PC-3 (cell line): Measurements from ENCODE around the gene MARF1. TPM values are rescaled to one million over a fixed set of nuclear protein-coding genes. Genes with fewer than 3 reads are reported as not detected.

Experiments
- ATAC-seq: fragments of 200-7000 bp; cut with Tn5 transposase; 2 replicates; pipeline ENCODE4 v1.9.1; 2020; ENCODE audit warnings: mild to moderate bottlenecking, moderate library complexity
- BruUV-seq: library from RNA; stranded (reverse); fragments of 400-500 nt; replicated peaks from 2 replicates; lab custom pipeline; 2021; lab: Mats Ljungman, UMichigan
- CTCF ChIA-PET: fragments of 300-600 bp; sonication (Branson Sonifier 250); formaldehyde crosslinking; loops from one replicate; lab custom pipeline; 2022; ENCODE audit warnings: antibody characterized with exemption; lab: Charles Lee
- POLR2A ChIA-PET: fragments of 300-600 bp; sonication (Branson Sonifier 250); formaldehyde crosslinking; loops from one replicate; lab custom pipeline; 2022; ENCODE audit warnings: antibody characterized with exemption; ENCODE audit not compliant: unreplicated experiment; lab: Charles Lee
- DNase-seq: peaks from one replicate; pipeline ENCODE4 v3.0.0-alpha.2; 2015
- H2AFZ ChIP-seq: fragments of 300-600 bp; sonication (generic); 2 replicates; pipeline ENCODE4 v1.6.0; 2016; ENCODE audit warnings: antibody characterized with exemption, low read length
- H3F3A ChIP-seq: fragments of 300-600 bp; sonication (generic); one replicate; pipeline ENCODE4 v1.6.0; 2017; ENCODE audit warnings: antibody characterized with exemption, low read length, control low read depth, mild to moderate bottlenecking; ENCODE audit not compliant: unreplicated experiment
- H3K27ac ChIP-seq: fragments of 300-600 bp; sonication (generic); 2 replicates; pipeline ENCODE4 v1.5.1; 2016; ENCODE audit warnings: mild to moderate bottlenecking, low read length
- H3K27me3 ChIP-seq: fragments of 300-600 bp; sonication (generic); 2 replicates; pipeline ENCODE4 v1.6.1; 2016; ENCODE audit warnings: low read length, mixed read lengths
- H3K36me3 ChIP-seq: fragments of 300-600 bp; sonication (generic); 2 replicates; pipeline ENCODE4 v1.6.1; 2016; ENCODE audit warnings: low read depth, mixed run types, low read length, mixed read lengths
- H3K4me1 ChIP-seq: fragments of 300-600 bp; sonication (generic); 2 replicates; pipeline ENCODE4 v1.5.1; 2016; ENCODE audit warnings: low read length; ENCODE audit not compliant: insufficient read depth
- H3K4me2 ChIP-seq: fragments of 300-600 bp; sonication (generic); 2 replicates; pipeline ENCODE4 v1.6.0; 2016; ENCODE audit warnings: low read length
- H3K4me3 ChIP-seq: fragments of 300-600 bp; sonication (generic); 2 replicates; pipeline ENCODE4 v1.5.1; 2016; ENCODE audit warnings: mild to moderate bottlenecking, low read length, mixed read lengths
- H3K79me2 ChIP-seq: fragments of 300-600 bp; sonication (generic); 2 replicates; pipeline ENCODE4 v1.6.1; 2017; ENCODE audit warnings: low read length, mixed read lengths
- H3K9ac ChIP-seq: fragments of 300-600 bp; sonication (generic); 2 replicates; pipeline ENCODE4 v1.6.0; 2016; ENCODE audit warnings: mild to moderate bottlenecking, low read length
- H3K9me2 ChIP-seq: fragments of 300-600 bp; sonication (generic); replicated peaks from 2 replicates; pipeline ENCODE4 v1.6.1; 2016; ENCODE audit warnings: mixed run types, low read length, mixed read lengths
- H3K9me3 ChIP-seq: fragments of 300-600 bp; sonication (generic); 2 replicates; pipeline ENCODE4 v1.6.1; 2016; ENCODE audit warnings: low read length, mixed read lengths
- H4K20me1 ChIP-seq: fragments of 300-600 bp; sonication (generic); 2 replicates; pipeline ENCODE4 v1.6.1; 2016; ENCODE audit warnings: low read length, mixed read lengths
- EZH2 ChIP-seq: fragments of 300-600 bp; sonication (generic); IDR thresholded peaks from one replicate; pipeline ENCODE4 v1.6.1; 2017; ENCODE audit warnings: antibody characterized with exemption, mild to moderate bottlenecking, low read length; ENCODE audit not compliant: unreplicated experiment
- EZH2phosphoT487 ChIP-seq: fragments of 300-600 bp; sonication (generic); IDR thresholded peaks from 2 replicates; pipeline ENCODE4 v1.6.1; 2018; ENCODE audit warnings: mild to moderate bottlenecking, antibody characterized with exemption, low read length, borderline replicate concordance
- intact Hi-C: fragments of 100-400 bp; cut with micrococcal nuclease; formaldehyde crosslinking; loops from 2 replicates; pipeline ENCODE4 v1.9.0; 2023
- total RNA-seq: library from RNA; depleted of rRNA; stranded (reverse); fragments of >200 nt; gene quantifications from 2 replicates; pipeline ENCODE4 v1.2.3, GENCODE V29; 2014
- TF ChIP-seq, protein P1 (sequence below): fragments of 300-600 bp; sonication (generic); conservative IDR thresholded peaks from 2 replicates; pipeline ENCODE4 v1.5.1; 2017; ENCODE audit warnings: antibody characterized with exemption, low read depth, mild to moderate bottlenecking, low read length

MARF1 gene
- total RNA-seq, 1 experiment from 2014 or later: 6.7 TPM

- no peak for ATAC-seq
Observed at GRCh38 chr16:15567823-15568222, 75.1 kb downstream of the MARF1 start.

DNA sequence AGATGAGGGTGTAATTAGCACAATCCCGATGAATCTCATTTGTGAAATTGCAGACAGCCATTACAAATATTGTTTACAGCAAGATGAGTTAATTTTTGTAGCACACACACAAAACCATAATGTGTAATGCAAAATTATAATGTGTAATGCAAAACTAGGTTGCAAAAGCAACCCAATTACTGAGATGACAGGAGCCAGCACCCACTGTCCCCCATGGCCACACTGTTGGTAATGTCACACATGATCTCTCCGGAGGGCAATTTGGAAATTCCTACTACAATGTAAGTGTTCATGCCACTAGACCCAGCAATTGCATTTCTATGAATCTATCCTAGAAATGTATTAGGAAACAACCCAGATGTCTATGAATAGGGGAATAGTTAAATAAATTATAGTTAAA is 76.9 kb downstream of the MARF1 start:
- ChIA-PET POLR2A (no interaction called here), CTCF (no interaction called here)
- Histone ChIP-seq H3K9ac (no peak overlapping the region), H3K4me1 (no peaks in the 10 kb centered on the region), H3K4me3 (no peak overlapping the region), H3F3A (no peaks in the 10 kb centered on the region), H4K20me1 (no peaks in the 10 kb centered on the region), H3K9me3 (no peaks in the 10 kb centered on the region), H2AFZ (no peak overlapping the region), H3K4me2 (no peak overlapping the region), H3K79me2 (no peaks in the 10 kb centered on the region), H3K27ac (no peak overlapping the region), H3K9me2 (no peaks in the 10 kb centered on the region), H3K36me3 (no peaks in the 10 kb centered on the region), H3K27me3 (no peaks in the 10 kb centered on the region)
- ATAC-seq: no peak
- DNase-seq: no peak
- no TSS peak for BruUV-seq
- TF ChIP-seq, protein P1, sequence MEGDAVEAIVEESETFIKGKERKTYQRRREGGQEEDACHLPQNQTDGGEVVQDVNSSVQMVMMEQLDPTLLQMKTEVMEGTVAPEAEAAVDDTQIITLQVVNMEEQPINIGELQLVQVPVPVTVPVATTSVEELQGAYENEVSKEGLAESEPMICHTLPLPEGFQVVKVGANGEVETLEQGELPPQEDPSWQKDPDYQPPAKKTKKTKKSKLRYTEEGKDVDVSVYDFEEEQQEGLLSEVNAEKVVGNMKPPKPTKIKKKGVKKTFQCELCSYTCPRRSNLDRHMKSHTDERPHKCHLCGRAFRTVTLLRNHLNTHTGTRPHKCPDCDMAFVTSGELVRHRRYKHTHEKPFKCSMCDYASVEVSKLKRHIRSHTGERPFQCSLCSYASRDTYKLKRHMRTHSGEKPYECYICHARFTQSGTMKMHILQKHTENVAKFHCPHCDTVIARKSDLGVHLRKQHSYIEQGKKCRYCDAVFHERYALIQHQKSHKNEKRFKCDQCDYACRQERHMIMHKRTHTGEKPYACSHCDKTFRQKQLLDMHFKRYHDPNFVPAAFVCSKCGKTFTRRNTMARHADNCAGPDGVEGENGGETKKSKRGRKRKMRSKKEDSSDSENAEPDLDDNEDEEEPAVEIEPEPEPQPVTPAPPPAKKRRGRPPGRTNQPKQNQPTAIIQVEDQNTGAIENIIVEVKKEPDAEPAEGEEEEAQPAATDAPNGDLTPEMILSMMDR: no peak
- TF ChIP-seq EZH2 (no peak), EZH2phosphoT487 (no peak)
- intact Hi-C loops: no loop called here

More at GRCh38 chr16:15567823-15568222, 75.1 kb downstream of the MARF1 start:
- H3K9ac ChIP-seq: no peak overlapping the region
- peaks cover 12% of the 10 kb centered on the region for H3K4me1 ChIP-seq
- no peaks in the 10 kb centered on the region for H3K9me3 ChIP-seq
- H4K20me1 ChIP-seq: no peaks in the 10 kb centered on the region
- no peaks in the 10 kb centered on the region for H3K9me2 ChIP-seq
- ChIA-PET CTCF (no interaction called here), POLR2A (no interaction called here)
- H3K79me2 ChIP-seq: no peaks in the 10 kb centered on the region
- no peaks in the 10 kb centered on the region for H3F3A ChIP-seq
- intact Hi-C loops: no loop called here
- no peak overlapping the region for H3K4me2 ChIP-seq
- H3K27me3 ChIP-seq: no peaks in the 10 kb centered on the region
- TF ChIP-seq EZH2 (no peak), EZH2phosphoT487 (no peak)
- TF ChIP-seq, protein P1: no peak
- DNase-seq: no peak
- H3K36me3 ChIP-seq: no peaks in the 10 kb centered on the region
- no peak overlapping the region for H3K4me3 ChIP-seq
- no TSS peak for BruUV-seq
- no peak overlapping the region for H2AFZ ChIP-seq
- H3K27ac ChIP-seq: no peak overlapping the region

GRCh38 chr16:15564604-15565339 is 78.2 kb downstream of the MARF1 start:
- no peak for TF ChIP-seq EZH2phosphoT487
- TF ChIP-seq EZH2: no peak
- TF ChIP-seq, protein P1: no peak
- H3F3A ChIP-seq: no peaks in the 10 kb centered on the region
- no peaks in the 10 kb centered on the region for H4K20me1 ChIP-seq
- no peaks in the 10 kb centered on the region for H3K36me3 ChIP-seq
- no peak overlapping the region for H3K9ac ChIP-seq
- no peaks in the 10 kb centered on the region for H3K4me1 ChIP-seq
- H3K4me2 ChIP-seq: no peak overlapping the region
- POLR2A ChIA-PET: no interaction called here
- H3K4me3 ChIP-seq: no peak overlapping the region
- BruUV-seq: no TSS peak
- H3K9me2 ChIP-seq: no peaks in the 10 kb centered on the region
- CTCF ChIA-PET: no interaction called here
- intact Hi-C loops: no loop called here
- H3K79me2 ChIP-seq: no peaks in the 10 kb centered on the region
- no peaks in the 10 kb centered on the region for H3K9me3 ChIP-seq
- ATAC-seq: no peak
- no peaks in the 10 kb centered on the region for H3K27me3 ChIP-seq
- no peak overlapping the region for H2AFZ ChIP-seq
- no peak overlapping the region for H3K27ac ChIP-seq
- no peak for DNase-seq
